IMR-90 (cell line): ENCODE data around the gene LHFPL3. TPM values are rescaled to one million over a fixed set of nuclear protein-coding genes. Genes with fewer than 3 reads are reported as not detected.

Source experiments
- ATAC-seq: fragments of 200-7000 bp; cut with Tn5 transposase; 2 replicates; pipeline ENCODE4 v1.9.1; 2020; ENCODE audit warnings: low read depth, mild to moderate bottlenecking, moderate library complexity
- BruUV-seq: library from RNA; stranded (reverse); fragments of 400-500 nt; replicated peaks from 2 replicates; lab custom pipeline; 2021; lab: Mats Ljungman, UMichigan
- CTCF ChIA-PET: fragments of 300-600 bp; formaldehyde crosslinking; extraction: SDS; loops from one replicate; lab custom pipeline; 2021; ENCODE audit warnings: antibody characterized with exemption; lab: Yijun Ruan, JAX
- POLR2A ChIA-PET: fragments of 300-600 bp; sonication (Branson Sonifier 250); formaldehyde crosslinking; loops from one replicate; lab custom pipeline; 2022; ENCODE audit warnings: antibody characterized with exemption; ENCODE audit not compliant: unreplicated experiment; lab: Charles Lee
- DNase-seq: peaks from one replicate; pipeline ENCODE4 v3.0.0; 2013
- H2AFZ ChIP-seq: replicated peaks from 2 replicates; pipeline ENCODE3; 2013; ENCODE audit warnings: low read length, mild to moderate bottlenecking; ENCODE audit not compliant: poor library complexity
- H2AK5ac ChIP-seq: 2 replicates; pipeline ENCODE4 v1.6.1; 2013; ENCODE audit warnings: low read depth, low read length, inconsistent platforms
- H2AK9ac ChIP-seq: replicated peaks from 2 replicates; pipeline ENCODE3; 2013; ENCODE audit warnings: mild to moderate bottlenecking, low read depth, low read length, moderate library complexity; ENCODE audit not compliant: poor library complexity
- H2BK120ac ChIP-seq: 2 replicates; pipeline ENCODE4 v1.6.1; 2013; ENCODE audit warnings: low read depth, low read length, inconsistent platforms
- H2BK15ac ChIP-seq: 3 replicates; pipeline ENCODE4 v1.6.1; 2013; ENCODE audit warnings: low read depth, low read length, inconsistent platforms
- H2BK20ac ChIP-seq: 2 replicates; pipeline ENCODE4 v1.6.1; 2013; ENCODE audit warnings: low read depth, mild to moderate bottlenecking, inconsistent platforms, low read length, moderate library complexity
- H2BK5ac ChIP-seq: 2 replicates; pipeline ENCODE4 v1.6.1; 2013; ENCODE audit warnings: mild to moderate bottlenecking, low read depth, low read length, inconsistent platforms; ENCODE audit not compliant: poor library complexity, severe bottlenecking
- H3K14ac ChIP-seq: replicated peaks from 2 replicates; pipeline ENCODE4 v1.6.1; 2013; ENCODE audit warnings: low read depth, low read length, inconsistent platforms
- H3K18ac ChIP-seq: 2 replicates; pipeline ENCODE4 v1.6.1; 2013; ENCODE audit warnings: low read depth, low read length, control low read depth
- H3K23ac ChIP-seq: 2 replicates; pipeline ENCODE4 v1.6.1; 2013; ENCODE audit warnings: low read depth, low read length, inconsistent platforms
- H3K27ac ChIP-seq: 2 replicates; pipeline ENCODE4 v1.5.1; 2013; ENCODE audit warnings: mild to moderate bottlenecking, control low read depth, low read length; ENCODE audit not compliant: insufficient read depth
- H3K27me3 ChIP-seq: 2 replicates; pipeline ENCODE4 v1.6.1; 2013; ENCODE audit warnings: low read length; ENCODE audit not compliant: control insufficient read depth, insufficient read depth
- H3K36me3 ChIP-seq: 2 replicates; pipeline ENCODE4 v1.6.1; 2013; ENCODE audit warnings: low read length, mixed read lengths; ENCODE audit not compliant: control insufficient read depth, insufficient read depth
- H3K4ac ChIP-seq: 2 replicates; pipeline ENCODE4 v1.6.1; 2013; ENCODE audit warnings: low read depth, low read length, inconsistent platforms
- H3K4me1 ChIP-seq: 2 replicates; pipeline ENCODE4 v1.6.1; 2013; ENCODE audit warnings: low read length, mixed read lengths; ENCODE audit not compliant: control insufficient read depth, insufficient read depth
- H3K4me2 ChIP-seq: 2 replicates; pipeline ENCODE4 v1.6.1; 2013; ENCODE audit warnings: low read depth, mild to moderate bottlenecking, control low read depth, low read length, moderate library complexity
- H3K4me3 ChIP-seq: 2 replicates; pipeline ENCODE4 v1.5.1; 2013; ENCODE audit warnings: low read depth, mild to moderate bottlenecking, control low read depth, low read length, moderate library complexity; ENCODE audit not compliant: insufficient read depth
- H3K56ac ChIP-seq: 2 replicates; pipeline ENCODE4 v1.6.1; 2013; ENCODE audit warnings: low read length, inconsistent platforms; ENCODE audit not compliant: insufficient read depth; ENCODE audit errors: extremely low read depth
- H3K79me1 ChIP-seq, 2 experiments: 2 replicates each; pipeline ENCODE4 v1.6.1; 2013; ENCODE audit warnings: low read length in 2 of 2, inconsistent platforms in 1 of 2, low read depth in 1 of 2
- H3K9ac ChIP-seq: 2 replicates; pipeline ENCODE4 v1.6.1; 2013; ENCODE audit warnings: low read depth, low read length, control low read depth
- H3K9me1 ChIP-seq: 2 replicates; pipeline ENCODE4 v1.6.1; 2013; ENCODE audit warnings: low read length, inconsistent platforms; ENCODE audit not compliant: insufficient read depth
- H3K9me3 ChIP-seq: 2 replicates; pipeline ENCODE4 v1.6.1; 2013; ENCODE audit warnings: low read length; ENCODE audit not compliant: control insufficient read depth, insufficient read depth
- H4K20me1 ChIP-seq: 2 replicates; pipeline ENCODE4 v1.6.1; 2013; ENCODE audit warnings: low read length, inconsistent platforms; ENCODE audit not compliant: insufficient read depth
- H4K5ac ChIP-seq: 2 replicates; pipeline ENCODE4 v1.6.1; 2013; ENCODE audit warnings: mild to moderate bottlenecking, low read depth, low read length, control low read depth
- H4K8ac ChIP-seq, 2 experiments: 2 replicates each; pipeline ENCODE4 v1.6.1; 2013; ENCODE audit warnings: low read depth in 2 of 2, low read length in 2 of 2, control low read depth in 1 of 2, inconsistent platforms in 1 of 2
- H4K91ac ChIP-seq: 2 replicates; pipeline ENCODE4 v1.6.1; 2013; ENCODE audit warnings: low read depth, low read length, inconsistent platforms; ENCODE audit not compliant: insufficient read depth
- BHLHE40 ChIP-seq: fragments of 150-350 bp; IDR thresholded peaks from 2 replicates; pipeline ENCODE4 v1.6.1; 2016; ENCODE audit warnings: mild to moderate bottlenecking, low read depth, low read length
- CEBPB ChIP-seq: IDR thresholded peaks from 2 replicates; pipeline ENCODE4 v1.6.1; 2012; ENCODE audit warnings: low read depth, low read length, improper control_type of control experiment
- CHD1 ChIP-seq: IDR thresholded peaks from 2 replicates; pipeline ENCODE4 v1.6.1; 2012; ENCODE audit warnings: low read depth, low read length, improper control_type of control experiment
- FOS ChIP-seq: fragments of 150-350 bp; IDR thresholded peaks from 2 replicates; pipeline ENCODE4 v1.6.1; 2016; ENCODE audit warnings: low read depth, low read length
- MAFK ChIP-seq: IDR thresholded peaks from 2 replicates; pipeline ENCODE4 v1.6.1; 2012; ENCODE audit warnings: low read depth, low read length, improper control_type of control experiment
- MAZ ChIP-seq: IDR thresholded peaks from 2 replicates; pipeline ENCODE4 v1.6.1; 2012; ENCODE audit warnings: low read depth, mild to moderate bottlenecking, low read length, improper control_type of control experiment, moderate library complexity, borderline replicate concordance
- MXI1 ChIP-seq: IDR thresholded peaks from 2 replicates; pipeline ENCODE4 v1.6.1; 2012; ENCODE audit warnings: low read depth, mild to moderate bottlenecking, low read length, moderate library complexity, borderline replicate concordance
- NFE2L2 ChIP-seq: fragments of 150-350 bp; IDR thresholded peaks from 2 replicates; pipeline ENCODE4 v1.6.1; 2016; ENCODE audit warnings: low read depth, mild to moderate bottlenecking, low read length
- POLR2A ChIP-seq: IDR thresholded peaks from 2 replicates; pipeline ENCODE4 v1.6.1; 2012; ENCODE audit warnings: mild to moderate bottlenecking, low read depth, low read length
- RAD21 ChIP-seq: IDR thresholded peaks from 2 replicates; pipeline ENCODE4 v1.6.1; 2012; ENCODE audit warnings: low read length, improper control_type of control experiment
- RCOR1 ChIP-seq: IDR thresholded peaks from 2 replicates; pipeline ENCODE4 v1.6.1; 2012; ENCODE audit warnings: mild to moderate bottlenecking, low read length, improper control_type of control experiment; ENCODE audit not compliant: insufficient replicate concordance
- SMC3 ChIP-seq: fragments of 150-350 bp; IDR thresholded peaks from 2 replicates; pipeline ENCODE4 v1.6.1; 2016; ENCODE audit warnings: low read depth, mild to moderate bottlenecking, antibody characterized with exemption, low read length, moderate library complexity
- WGBS, 2 experiments: methylation state at CpG; one replicate each; pipeline versions ENCODE4 v1.1.5 to v1.1.7; 2013; ENCODE audit warnings: missing lambda C conversion rate in 2 of 2; ENCODE audit not compliant: insufficient read length in 1 of 2; ENCODE audit errors: extremely low coverage in 2 of 2; 5-methylcytosine and 5-hydroxymethylcytosine counted together
- dilution Hi-C: fragments of 300-500 bp; cut with HindIII; formaldehyde crosslinking; loops from one replicate; pipeline ENCODE4 v1.14.3; 2018; ENCODE audit warnings: low sequenced_read_pairs; ENCODE audit not compliant: unreplicated experiment
- in situ Hi-C: fragments of 300-500 bp; cut with MboI; formaldehyde crosslinking; loops from 3 replicates; pipeline ENCODE4 v1.14.3; 2019; ENCODE audit warnings: low sequenced_read_pairs, inconsistent platforms, mixed read lengths
- intact Hi-C: fragments of 100-400 bp; cut with micrococcal nuclease; formaldehyde crosslinking; loops from 2 replicates; pipeline ENCODE4 v1.10.0; 2022
- polyA plus RNA-seq, 3 experiments: library from polyadenylated mRNA; depleted of rRNA; stranded (reverse); fragments of >200 nt; gene quantifications; 2 replicates each; pipeline ENCODE4 v1.2.3, GENCODE V29; 2012; ENCODE audit warnings: low replicate concordance in 1 of 3
- total RNA-seq: library from RNA; depleted of rRNA; stranded (reverse); fragments of >200 nt; gene quantifications from 2 replicates; pipeline ENCODE4 v1.2.3, GENCODE V29; 2012
- TF ChIP-seq, protein P1 (sequence below): conservative IDR thresholded peaks from 2 replicates; pipeline ENCODE4 v1.5.1; 2012; ENCODE audit warnings: mild to moderate bottlenecking, low read depth, low read length, improper control_type of control experiment
- TF ChIP-seq, protein P2 (sequence below): fragments of 150-350 bp; IDR thresholded peaks from 2 replicates; pipeline ENCODE4 v1.6.1; 2016; ENCODE audit warnings: low read depth, mild to moderate bottlenecking, low read length, moderate library complexity, borderline replicate concordance
- TF ChIP-seq, protein P3 (sequence below): fragments of 150-350 bp; IDR thresholded peaks from 2 replicates; pipeline ENCODE4 v1.6.1; 2017; ENCODE audit warnings: mild to moderate bottlenecking, antibody characterized with exemption, low read length, low read depth

Gene LHFPL3
- total and polyA plus RNA-seq, 2 of the 4 experiments (the other 2 are of a cell fraction): not detected

DNA sequence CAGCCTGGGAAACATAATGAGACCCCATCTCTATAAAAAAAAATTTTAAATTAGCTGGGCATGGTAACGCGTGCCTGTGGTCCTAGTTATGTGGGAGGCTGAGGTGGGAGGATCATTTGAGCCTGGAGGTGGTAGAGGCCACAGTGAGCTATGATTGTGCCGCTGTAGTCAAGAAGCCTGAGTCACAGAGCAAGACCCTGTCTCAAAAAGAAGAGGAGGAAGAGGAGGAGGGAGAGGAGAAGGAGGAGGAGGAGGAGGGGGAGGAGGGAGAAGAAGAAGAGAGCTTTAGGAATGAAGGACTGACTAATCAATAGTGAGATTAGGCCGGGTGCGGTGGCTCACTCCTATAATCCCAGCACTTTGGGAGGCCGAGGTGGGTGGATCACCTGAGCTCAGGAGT lies 573.8 kb downstream of the LHFPL3 start:
- H3K9ac ChIP-seq: no peak overlapping the region
- no peaks in the 10 kb centered on the region for H3K9me1 ChIP-seq
- TF ChIP-seq, protein P1, sequence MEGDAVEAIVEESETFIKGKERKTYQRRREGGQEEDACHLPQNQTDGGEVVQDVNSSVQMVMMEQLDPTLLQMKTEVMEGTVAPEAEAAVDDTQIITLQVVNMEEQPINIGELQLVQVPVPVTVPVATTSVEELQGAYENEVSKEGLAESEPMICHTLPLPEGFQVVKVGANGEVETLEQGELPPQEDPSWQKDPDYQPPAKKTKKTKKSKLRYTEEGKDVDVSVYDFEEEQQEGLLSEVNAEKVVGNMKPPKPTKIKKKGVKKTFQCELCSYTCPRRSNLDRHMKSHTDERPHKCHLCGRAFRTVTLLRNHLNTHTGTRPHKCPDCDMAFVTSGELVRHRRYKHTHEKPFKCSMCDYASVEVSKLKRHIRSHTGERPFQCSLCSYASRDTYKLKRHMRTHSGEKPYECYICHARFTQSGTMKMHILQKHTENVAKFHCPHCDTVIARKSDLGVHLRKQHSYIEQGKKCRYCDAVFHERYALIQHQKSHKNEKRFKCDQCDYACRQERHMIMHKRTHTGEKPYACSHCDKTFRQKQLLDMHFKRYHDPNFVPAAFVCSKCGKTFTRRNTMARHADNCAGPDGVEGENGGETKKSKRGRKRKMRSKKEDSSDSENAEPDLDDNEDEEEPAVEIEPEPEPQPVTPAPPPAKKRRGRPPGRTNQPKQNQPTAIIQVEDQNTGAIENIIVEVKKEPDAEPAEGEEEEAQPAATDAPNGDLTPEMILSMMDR: no peak
- TF ChIP-seq FOS (no peak), MAZ (no peak), SMC3 (no peak), NFE2L2 (no peak), BHLHE40 (no peak), CHD1 (no peak), CEBPB (no peak), POLR2A (no peak), RCOR1 (no peak), RAD21 (no peak), MXI1 (no peak), MAFK (no peak)
- TF ChIP-seq, protein P2, sequence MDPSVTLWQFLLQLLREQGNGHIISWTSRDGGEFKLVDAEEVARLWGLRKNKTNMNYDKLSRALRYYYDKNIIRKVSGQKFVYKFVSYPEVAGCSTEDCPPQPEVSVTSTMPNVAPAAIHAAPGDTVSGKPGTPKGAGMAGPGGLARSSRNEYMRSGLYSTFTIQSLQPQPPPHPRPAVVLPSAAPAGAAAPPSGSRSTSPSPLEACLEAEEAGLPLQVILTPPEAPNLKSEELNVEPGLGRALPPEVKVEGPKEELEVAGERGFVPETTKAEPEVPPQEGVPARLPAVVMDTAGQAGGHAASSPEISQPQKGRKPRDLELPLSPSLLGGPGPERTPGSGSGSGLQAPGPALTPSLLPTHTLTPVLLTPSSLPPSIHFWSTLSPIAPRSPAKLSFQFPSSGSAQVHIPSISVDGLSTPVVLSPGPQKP: no peak
- TF ChIP-seq, protein P3, sequence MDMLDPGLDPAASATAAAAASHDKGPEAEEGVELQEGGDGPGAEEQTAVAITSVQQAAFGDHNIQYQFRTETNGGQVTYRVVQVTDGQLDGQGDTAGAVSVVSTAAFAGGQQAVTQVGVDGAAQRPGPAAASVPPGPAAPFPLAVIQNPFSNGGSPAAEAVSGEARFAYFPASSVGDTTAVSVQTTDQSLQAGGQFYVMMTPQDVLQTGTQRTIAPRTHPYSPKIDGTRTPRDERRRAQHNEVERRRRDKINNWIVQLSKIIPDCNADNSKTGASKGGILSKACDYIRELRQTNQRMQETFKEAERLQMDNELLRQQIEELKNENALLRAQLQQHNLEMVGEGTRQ: no peak
- no peak overlapping the region for H3K14ac ChIP-seq
- H2BK5ac ChIP-seq: no peak overlapping the region
- DNase-seq: no peak
- dilution Hi-C loops: no loop called here
- no peak overlapping the region for H3K23ac ChIP-seq
- no peak overlapping the region for H2AK5ac ChIP-seq
- no TSS peak for BruUV-seq
- no peak overlapping the region for H2BK15ac ChIP-seq
- no peak overlapping the region for H4K5ac ChIP-seq
- no peak overlapping the region for H3K18ac ChIP-seq
- H2BK120ac ChIP-seq: no peak overlapping the region
- H3K4me2 ChIP-seq: no peak overlapping the region
- CTCF ChIA-PET: no interaction called here
- H3K79me1 ChIP-seq: no peaks in the 10 kb centered on the region
- no peaks in the 10 kb centered on the region for H3K9me3 ChIP-seq
- H3K56ac ChIP-seq: no peak overlapping the region
- ATAC-seq: no peak
- H3K4me1 ChIP-seq: no peaks in the 10 kb centered on the region
- intact Hi-C loops: no loop called here
- no peak overlapping the region for H3K4ac ChIP-seq
- H4K91ac ChIP-seq: no peak overlapping the region
- H2BK20ac ChIP-seq: no peak overlapping the region
- no peak overlapping the region for H3K27ac ChIP-seq
- H2AK9ac ChIP-seq: no peak overlapping the region
- H3K36me3 ChIP-seq: no peaks in the 10 kb centered on the region
- in situ Hi-C loops: no loop called here
- H4K8ac ChIP-seq: no peak overlapping the region
- peaks cover 21% of the 10 kb centered on the region for H3K27me3 ChIP-seq
- 77% methylated on average over 2 of the region's 6 CpGs; no CpG with 5 or more reads in 1 of the 2 experiments for WGBS, 2 experiments
- no peak overlapping the region for H2AFZ ChIP-seq
- H3K4me3 ChIP-seq: no peak overlapping the region
- POLR2A ChIA-PET: no interaction called here
- no peaks in the 10 kb centered on the region for H4K20me1 ChIP-seq
